Astrocyte of the hippocampus (primary cell): ENCODE measurements around the gene MICALL2.

Experiments
- DNase-seq: peaks from one replicate; pipeline ENCODE4 v3.0.0; 2011; ENCODE audit warnings: low read depth, low spot score

The MICALL2 gene

DNA sequence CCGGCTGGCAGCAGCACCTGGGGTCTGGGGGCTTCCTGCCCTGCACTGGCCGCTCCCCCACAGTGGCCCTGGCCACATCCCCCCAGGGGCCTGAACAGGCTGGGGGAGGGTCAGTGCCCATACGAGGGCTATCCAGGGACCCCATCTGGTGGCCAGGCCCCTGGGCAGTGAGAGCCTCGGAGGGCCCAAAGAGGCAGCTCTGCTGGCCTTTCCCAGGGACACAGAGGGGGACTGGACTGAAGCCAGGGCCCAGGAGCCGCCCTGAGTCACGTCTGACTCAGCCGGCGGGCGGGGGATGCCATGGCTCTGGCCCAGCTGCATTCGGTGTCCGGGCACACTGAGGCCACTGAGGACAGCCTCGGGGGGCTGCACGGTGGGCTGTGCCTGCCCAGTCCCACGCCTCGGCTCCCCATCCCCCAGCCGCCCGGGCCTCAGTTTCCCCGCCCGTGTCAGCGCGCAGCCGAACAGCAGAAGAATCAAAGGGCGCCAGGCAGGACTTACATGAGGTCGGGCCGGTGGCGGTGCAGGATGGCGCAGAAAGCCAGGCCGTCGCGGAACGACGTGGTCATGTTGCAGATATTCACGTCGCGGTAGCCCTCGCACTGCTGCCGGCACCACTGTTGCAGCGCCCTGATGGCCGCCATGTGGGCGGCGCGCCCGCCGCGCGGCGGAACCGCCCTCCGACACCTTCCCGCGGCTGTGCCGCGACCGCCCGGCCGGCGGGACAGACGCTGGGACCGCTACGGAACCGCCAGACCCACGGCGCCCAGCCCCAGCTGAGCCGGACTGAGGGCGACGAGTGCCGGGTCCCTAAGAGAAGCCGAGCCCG lies at the start of gene MICALL2:
Gene MICALL2 (minus strand): TSS at position 788 of the 829 bp plus-strand sequence. CDS start 144 bp downstream, at position 644.
- DNase-seq = peak; percentile 96

DNA sequence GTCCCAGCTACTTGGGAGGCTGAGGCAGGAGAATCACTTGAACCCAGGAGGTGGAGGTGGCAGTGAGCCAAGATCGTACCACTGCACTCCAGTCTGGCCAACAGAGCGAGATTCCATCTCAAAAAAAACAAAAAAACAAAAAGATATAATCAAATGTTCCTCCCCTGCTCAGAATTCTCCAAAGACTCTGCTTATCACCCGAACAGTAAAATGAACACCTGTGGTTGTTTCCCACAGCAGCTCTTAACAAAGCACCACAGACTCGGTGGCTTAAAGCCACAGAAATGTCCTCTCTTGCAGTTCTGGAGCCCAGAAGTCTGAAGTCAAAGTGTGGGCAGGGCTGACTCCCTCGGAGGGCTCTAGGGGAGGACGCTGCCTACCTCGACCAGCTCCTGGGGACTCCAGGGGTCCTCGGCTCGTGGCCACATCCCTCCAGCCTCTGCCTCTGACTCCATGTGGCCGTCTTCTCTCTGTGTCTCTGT lies 49.0 kb upstream of the MICALL2 start:
- no peak for DNase-seq

DNA sequence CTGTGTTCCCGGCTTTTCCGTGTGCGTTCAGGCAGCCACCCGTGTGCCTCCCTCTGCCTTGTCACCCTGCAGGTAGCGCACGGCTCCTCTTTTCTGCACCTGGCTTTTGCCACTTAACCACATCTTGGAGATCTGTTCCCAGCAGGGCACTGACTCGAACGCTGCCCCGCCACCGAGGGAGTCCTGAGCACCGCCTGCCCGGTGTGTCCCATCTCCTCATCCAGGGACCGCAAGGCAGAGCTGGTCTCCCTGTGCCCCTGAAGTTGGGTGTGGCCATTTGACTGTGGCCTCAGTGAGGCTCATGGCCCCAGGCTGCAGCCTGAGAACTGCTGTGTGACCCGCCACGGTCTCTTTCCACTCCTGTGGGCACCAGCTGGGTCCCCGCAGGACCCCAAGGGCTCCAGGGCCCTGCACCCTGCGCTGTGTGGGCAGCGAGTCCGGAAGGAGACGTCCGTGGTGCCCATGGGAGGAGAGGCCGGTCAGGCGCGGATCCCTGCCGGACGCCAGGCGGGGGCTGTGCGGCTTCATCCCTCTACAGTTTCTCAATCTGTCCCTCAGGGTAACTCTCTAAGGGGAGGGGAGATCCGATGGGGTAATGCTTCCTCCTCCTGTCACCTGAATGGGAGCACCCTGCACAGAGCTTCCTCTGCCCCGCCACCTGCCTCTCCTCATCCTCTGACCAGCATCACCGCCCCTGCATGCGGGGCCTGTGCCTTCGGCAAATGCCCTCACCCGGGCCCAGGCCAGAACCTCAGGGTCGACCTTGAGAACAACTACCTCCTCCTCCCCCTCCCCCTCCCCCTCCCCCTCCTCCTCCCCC lies 46.7 kb upstream of the MICALL2 start:
- no peak for DNase-seq

DNA sequence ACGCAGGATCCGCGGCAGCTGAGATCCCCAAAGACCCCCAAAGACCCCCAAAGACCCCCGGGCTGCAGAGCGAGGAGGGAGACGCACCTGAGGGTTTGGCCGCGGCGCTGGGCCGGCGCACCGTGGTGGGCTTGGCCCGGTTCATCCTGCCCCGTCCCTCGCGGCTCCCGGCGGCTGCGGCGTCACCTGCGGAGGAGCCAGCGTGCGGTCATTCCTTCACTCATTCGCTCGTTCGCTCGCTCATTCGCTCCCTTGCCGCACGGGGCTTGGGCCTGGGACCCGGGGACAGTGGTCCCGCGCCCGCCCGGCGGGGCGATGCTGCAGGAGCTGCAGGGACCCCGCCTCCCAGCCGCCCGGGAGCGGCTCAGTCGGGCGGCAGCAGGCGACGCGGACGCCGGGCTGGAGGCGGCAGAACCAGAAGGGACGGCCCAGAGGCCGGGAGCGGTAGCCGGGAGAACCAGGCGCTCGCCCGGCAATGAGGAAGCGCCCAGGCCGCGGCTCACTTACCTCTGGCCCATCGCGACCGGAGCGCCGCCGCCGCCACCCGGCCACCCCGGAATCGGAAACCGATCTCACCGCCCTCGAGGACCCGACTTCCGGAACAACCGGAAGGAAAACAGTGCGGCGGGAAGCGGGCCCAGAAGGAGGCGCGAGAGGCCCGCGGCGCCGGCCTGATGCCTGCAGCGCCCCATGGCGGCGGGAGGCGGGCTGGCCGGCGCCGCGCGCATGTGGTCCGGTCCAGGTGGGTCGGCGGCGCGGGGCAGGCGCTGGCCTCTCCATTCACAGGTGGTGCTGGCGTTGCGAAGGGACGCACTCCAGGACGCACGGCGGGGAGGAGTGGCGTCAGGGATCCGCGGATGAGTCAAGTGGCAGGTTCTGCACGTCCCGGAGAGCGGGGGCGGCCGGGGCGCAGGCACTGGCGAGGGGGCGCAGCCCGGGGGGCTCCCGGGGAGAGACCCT lies 44.8 kb upstream of the MICALL2 start, which contains the start of gene INTS1:
Gene INTS1 (minus strand): TSS at position 574 of the 960 bp plus-strand sequence. CDS start 429 bp downstream, at position 145.
- peak; percentile 97 for DNase-seq

DNA sequence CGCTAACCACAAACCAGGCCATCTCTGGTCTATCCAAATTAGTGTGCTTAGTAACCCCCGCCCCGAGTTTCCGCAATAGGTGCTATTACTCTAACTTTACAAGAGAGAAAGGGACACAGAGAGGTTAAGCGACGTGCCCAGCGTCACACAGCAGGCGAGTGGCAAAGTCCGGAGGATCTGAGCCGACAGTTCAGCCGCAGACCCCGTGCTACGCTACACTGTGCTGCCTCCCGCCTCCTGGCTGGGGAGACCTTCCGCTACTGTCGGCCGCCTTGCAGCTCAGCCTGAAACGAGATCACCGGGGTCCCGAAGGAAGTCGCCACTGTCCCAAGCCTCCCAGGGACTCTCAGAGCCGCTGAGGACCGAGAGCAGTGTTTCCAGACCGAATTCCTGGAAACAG lies 44.1 kb upstream of the MICALL2 start:
- DNase-seq = no peak

DNA sequence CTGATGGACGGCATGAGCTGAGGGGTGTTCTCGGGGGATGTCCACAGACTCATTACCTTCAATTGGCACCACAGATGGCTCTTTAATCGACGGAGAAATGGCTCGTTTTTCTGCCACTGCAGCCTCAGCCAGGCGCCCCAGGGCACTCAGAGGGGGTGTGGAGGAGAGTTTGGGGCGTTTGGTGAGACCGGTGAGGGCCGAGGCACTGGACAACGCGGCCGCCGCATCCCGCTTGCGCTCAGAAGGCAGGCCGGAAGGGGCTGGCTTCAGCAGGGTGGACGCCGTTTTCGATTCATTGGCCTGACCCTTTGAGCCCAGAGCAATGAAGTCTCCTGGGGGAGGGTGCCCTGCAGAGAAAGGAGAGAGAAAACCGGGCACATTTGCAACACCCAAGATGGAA lies 43.6 kb upstream of the MICALL2 start:
- DNase-seq = no peak

DNA sequence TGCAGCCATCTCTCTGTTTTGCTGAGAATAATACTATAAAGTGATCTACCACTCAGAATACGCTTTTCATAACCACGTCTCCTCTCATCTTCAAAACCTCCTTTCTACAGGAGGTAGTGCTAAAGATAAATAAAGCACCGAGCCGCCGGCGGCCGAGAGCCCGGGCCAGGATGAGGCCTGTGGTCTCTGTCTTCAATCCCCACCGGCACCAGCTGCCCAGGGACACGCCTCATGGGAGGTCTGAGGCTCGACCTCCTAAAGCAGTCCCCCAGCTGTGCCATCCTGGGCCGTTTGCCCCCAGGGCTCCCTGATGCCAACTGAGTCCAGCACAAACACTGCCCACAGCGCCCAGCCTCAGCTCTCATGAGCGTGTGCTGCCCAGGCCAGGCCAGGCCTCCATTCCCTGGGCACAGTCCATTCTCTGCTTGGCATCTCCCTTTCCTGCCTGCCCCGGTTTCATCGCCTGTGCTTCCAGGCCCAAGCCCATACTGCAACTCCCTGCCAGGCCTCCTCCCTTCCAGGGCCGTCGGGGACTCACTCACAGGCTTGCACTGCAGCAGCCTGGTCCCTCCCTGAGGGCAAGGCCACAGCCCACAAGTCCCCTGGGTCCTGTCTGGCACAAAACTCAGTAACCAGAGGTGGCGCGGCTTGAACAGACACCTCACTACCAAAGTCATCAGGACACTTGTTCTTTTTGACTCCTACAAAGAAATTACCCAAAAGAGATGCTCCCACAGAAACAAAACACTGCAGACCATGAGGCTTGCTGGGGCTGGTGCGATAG lies 42.4 kb upstream of the MICALL2 start:
- no peak for DNase-seq

DNA sequence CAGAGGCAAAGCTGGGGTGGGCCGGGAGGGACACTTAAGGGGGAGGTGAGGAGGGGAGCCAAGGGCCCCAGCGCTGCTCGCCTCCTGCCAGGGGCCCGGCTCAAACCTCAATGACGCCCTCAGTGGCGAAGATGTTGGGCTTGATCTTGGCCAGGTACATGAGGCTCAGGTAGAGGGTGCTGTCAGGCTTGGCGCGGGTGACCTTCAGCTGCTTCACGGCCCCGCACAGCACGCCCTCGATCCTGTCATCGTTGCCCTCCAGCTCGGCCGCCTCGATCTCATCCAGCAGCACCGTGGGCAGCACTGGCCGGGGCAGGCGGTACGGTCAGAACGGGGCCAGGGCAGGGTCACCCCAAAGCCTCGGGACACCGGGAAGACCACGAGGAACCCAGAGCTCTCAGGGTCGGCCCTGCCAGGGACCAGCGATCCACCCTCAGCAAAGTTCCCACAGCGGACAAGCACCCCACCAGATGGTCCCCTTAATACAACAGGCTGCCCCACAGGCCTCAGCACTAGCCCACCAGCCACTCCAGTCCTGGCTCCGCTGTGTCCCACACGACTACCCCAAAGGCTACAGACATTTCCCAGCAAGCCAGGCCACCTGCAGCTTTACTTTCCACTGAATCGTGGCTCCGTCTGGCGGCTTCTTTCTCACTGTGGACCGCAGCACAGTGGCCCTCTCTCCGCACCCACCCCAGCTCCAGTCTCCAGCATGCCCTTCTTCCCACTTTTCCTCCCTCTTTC lies 41.0 kb upstream of the MICALL2 start:
- no peak for DNase-seq

DNA sequence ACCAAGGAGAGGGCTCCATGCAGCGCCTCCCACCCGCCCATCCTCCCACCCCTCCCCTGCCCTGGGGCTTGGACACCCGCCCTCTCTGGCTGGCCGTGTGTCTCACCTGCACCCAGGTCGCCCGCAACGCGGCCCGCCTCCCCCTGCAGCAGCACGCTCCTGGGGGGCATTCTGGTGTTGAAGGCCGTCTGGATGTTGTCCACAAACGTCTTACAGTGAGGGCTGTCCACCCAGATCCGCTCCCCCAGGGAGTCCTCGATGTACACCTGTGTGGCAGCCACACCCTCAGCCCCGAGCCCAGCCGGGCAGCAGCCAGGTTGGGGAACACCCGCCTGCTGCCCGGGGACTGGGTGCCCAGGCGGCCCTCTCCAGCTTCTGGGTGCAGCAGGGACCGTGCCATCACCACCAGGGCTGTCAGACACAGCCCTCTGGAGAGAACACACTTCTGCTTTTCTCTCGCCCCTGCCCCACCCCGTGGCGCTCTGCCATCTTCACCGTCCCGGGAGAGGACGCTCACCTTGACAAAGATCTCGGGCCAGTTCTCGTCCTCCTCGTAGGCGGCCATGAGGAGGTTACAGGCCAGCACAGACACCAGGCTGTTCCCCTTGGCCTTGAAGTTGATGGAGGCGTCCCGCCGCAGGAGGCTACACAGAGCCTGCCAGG lies 40.2 kb upstream of the MICALL2 start:
- DNase-seq = no peak

DNA sequence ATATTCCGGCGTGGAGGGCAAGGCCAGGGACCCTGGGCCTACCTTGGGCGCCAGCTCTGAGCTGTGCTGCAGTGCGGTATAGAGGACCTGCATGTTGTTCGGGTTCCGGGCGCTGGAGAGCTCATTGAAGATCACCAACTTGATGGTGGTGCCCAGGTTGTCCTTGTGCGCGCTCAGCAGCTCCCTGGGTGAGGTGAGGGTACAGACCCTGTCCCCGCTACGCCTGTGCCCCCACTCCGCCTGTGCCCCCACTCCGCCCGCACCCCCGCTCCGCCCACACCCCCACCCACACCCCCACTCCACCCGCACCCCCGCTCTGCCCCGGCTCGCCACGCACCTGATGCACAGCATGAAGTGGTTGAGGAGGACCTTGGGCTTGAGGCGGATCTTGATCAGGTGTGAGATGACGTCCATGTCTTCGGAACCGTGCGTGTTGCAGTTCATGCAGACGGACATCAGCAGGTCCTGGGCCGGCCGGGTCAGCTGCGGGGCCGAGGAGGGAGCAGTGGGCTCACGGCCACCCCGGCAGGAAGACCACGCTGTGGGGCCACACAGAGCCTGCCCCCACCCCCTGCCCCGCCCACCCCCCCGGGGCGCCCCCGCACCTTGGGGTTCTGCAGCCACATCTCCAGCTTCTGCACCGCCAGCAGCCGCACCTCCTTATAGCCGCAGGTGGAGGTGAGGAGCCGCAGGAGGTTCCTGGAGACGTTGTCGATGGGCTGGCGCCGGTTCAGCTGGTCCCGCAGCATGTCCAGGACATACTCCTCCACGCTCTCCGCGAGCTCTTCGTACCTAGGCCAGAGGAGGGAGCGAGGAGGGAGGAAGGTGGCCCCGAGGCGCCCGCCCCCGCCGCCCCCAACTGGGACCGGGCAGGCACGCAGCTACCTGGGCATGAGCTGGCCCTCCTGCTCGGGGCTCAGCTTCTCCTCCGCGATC lies 39.4 kb upstream of the MICALL2 start:
- no peak for DNase-seq

DNA sequence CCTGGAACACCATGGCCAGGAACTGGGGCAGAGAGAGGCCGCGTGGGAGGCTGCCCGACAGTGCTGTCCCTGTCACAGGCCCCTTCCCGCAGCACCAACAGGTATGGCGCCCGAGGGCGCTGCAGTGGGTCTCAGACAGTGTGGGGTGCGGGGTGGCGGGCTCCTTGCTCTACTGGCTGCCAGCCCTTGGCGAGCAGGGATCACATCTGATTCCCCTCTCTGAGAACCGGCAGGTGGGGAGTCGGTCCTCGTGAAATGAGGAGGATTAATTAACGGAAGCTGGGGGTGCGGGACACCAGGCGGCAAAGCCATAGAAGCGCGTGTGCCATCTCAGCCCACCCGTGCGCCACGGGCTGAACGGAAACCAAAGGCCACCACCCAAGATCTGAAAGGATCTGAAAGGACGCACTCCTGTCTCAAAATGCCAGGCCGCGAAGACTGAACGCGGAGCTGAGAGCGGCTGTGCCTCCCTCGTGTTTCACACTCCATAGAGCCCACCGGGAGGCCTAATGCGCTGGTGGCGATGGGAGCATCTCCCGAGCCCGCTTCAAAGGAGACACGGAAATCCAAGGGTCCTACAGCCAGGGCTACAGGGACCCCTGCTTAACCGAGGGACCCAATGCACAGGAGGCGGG lies 38.1 kb upstream of the MICALL2 start:
- DNase-seq = no peak

DNA sequence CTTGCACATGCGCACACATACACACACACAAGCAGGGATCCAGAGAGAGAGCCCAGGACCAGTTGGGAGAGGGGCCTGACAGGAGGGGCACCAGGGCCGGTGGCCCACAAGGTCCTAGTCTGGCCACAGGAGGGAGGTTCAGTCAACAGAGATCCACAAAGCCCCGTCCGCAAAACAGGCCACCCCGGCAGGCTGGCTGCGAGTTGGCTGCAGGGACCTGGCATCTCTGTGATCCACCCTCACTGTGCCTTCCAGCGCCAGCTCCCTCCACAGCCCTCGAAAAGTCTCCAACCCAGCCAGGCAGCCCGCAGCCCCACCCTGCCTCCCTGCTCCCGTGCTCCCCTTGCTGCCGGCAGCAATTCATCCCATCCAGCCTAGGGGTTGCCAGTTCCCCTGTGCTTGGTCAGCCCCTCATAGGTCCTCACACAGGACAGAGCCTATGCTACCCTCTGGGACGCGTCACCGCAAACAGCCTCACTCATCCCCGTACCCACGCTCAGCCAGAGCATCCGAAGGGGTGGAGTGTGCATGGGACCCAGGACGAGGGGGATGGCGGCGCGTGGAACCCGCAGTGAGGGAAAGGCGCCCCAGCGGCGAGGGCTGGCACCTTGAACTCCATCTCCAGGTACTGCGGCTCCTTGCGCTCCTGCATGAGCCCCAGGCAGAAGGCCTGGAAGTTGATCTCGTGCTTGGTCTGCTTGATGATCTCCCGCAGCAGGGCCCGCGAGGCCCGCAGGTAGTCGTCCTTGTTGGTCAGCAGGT lies 37.4 kb upstream of the MICALL2 start:
- no peak for DNase-seq

DNA sequence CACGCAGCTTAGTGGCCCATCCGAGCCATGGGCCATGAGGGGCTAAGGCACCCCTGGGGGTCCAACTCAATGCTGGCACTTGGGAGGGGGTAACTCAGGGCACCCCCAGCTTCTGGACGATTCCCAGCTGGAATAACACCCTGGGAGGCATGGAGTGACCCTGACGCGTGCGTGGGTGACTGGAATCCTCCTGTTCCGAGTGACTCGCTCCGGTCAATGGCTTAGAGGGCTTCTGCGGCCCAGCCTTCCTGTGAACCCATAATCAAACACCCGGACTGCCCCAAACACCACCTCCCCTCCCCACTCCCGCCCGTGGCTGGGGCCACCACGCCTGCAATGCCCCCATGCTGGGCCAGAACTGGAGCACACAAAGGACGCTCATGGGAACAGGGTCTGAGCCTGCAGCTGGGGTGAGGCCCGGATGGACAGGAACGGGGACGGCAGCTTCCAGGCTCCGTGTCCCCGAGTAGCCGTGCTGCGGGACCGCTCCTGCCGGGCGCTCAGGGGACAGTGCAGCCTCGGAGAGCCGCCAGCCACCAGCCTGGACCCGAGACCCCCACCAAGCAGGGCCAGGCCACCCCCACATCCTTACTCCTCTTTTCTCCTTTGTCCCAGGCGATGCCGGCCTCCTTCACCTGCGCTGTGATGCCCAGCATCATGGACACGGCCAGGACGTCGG lies 36.4 kb upstream of the MICALL2 start:
- DNase-seq = no peak

DNA sequence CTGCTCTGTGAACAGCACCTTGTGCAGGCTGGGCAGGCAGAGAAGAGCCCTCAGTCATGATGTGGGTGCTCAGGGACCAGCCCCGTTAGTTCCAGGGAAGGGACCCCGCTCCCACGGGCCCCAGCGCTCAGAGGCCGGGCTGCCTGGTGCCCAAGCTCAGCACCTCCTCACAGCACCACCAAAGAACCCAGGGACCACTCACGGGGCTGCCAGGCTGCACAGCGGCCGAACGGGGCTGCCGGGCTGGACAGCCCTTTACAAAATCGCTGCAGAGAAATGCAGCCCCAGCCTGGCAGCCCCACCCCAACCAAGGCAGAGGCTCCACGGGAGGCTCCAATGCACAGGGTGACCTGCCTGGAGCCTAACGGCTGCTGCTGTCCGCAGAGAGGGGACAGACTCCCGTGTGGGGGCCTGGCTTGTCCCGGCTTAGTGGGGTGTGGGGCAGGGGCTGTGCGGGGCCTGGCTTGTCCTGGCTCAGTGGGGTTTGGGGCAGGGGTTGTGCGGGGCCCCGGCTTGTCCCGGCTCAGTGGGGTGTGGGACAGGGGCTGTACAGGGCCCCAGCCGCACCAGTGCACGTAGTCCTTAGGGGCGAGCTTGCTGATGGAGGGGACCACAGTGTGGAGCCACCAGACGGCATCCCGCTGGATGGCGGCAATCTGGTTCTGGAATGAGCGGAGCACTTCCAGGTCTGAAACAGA lies 35.7 kb upstream of the MICALL2 start:
- DNase-seq = no peak

DNA sequence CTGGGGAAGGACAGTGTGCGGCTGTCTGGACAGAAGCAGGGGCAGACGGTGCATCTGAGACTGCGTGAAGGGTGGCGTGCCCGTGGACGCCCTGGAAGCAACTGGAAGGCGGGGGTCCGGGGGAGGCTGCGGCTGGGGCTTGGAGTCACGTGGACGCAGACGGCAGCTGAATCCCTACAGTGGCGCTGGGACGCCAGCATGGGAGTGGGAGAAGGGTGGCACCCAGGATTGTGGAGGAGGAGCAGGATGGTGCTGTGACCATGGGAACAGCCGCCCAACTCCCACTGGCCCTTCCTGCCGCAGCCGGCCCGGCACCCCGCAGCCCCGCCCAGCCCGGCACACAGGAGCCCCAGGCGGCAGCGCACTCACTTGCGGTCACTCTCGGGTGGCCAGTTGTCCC lies 35.2 kb upstream of the MICALL2 start:
- DNase-seq = no peak

DNA sequence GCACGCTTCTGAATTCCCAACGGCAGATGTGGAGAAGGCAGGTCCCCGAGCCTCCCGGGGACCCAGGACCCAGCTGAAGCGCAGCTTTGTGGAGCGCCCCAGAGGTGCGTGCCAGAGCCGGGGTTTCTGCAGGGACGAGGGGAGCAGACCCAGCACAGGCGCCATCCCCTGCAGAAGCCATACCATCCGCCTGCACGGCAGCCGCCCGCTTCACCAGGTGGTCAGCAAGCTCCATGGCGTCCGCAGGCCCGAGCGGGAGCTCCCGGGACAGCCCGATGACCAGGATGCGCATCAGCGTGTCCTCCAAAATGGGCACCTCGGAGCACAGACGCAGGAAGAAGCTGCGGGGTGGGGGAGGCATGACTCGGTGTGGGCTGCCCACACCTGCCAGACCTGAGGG lies 34.3 kb upstream of the MICALL2 start:
- no peak for DNase-seq
